H9 (cell line): Measurements from ENCODE around the gene DNAH11. TPM values are rescaled to one million over a fixed set of nuclear protein-coding genes. Genes with fewer than 3 reads are reported as not detected.

Experiments
- DNase-seq: peaks from one replicate; pipeline ENCODE4 v3.0.0-alpha.2; 2017
- H2AFZ ChIP-seq: one replicate; pipeline ENCODE4 v1.6.1; 2013; ENCODE audit warnings: mild to moderate bottlenecking, low read length, control low read depth, moderate library complexity
- H2AK5ac ChIP-seq: 2 replicates; pipeline ENCODE4 v1.6.1; 2013; ENCODE audit warnings: low read length, control low read depth, mixed read lengths; ENCODE audit not compliant: insufficient read length
- H2BK120ac ChIP-seq: one replicate; pipeline ENCODE4 v1.6.1; 2013; ENCODE audit warnings: low read depth, mild to moderate bottlenecking, low read length, control low read depth, inconsistent platforms; ENCODE audit not compliant: poor library complexity, severe bottlenecking
- H2BK12ac ChIP-seq: 2 replicates; pipeline ENCODE4 v1.6.1; 2013; ENCODE audit warnings: low read length, control low read depth, mixed read lengths, low read depth; ENCODE audit not compliant: insufficient read length
- H2BK15ac ChIP-seq: 2 replicates; pipeline ENCODE4 v1.6.1; 2013; ENCODE audit warnings: low read depth, low read length, control low read depth
- H2BK20ac ChIP-seq: one replicate; pipeline ENCODE4 v1.6.1; 2013; ENCODE audit warnings: low read depth, mild to moderate bottlenecking, low read length, control low read depth, inconsistent platforms; ENCODE audit not compliant: poor library complexity, severe bottlenecking
- H2BK5ac ChIP-seq: 2 replicates; pipeline ENCODE4 v1.6.1; 2013; ENCODE audit warnings: low read length, control low read depth, mixed read lengths; ENCODE audit not compliant: insufficient read length
- H3K14ac ChIP-seq: 2 replicates; pipeline ENCODE4 v1.6.1; 2013; ENCODE audit warnings: low read length, control low read depth; ENCODE audit not compliant: insufficient read depth
- H3K18ac ChIP-seq: 2 replicates; pipeline ENCODE4 v1.6.1; 2013; ENCODE audit warnings: low read depth, mild to moderate bottlenecking, mixed read lengths, low read length, control low read depth; ENCODE audit not compliant: insufficient read length
- H3K23ac ChIP-seq: 2 replicates; pipeline ENCODE4 v1.6.1; 2013; ENCODE audit warnings: low read length, control low read depth, mixed read lengths, low read depth; ENCODE audit not compliant: insufficient read length
- H3K23me2 ChIP-seq: 2 replicates; pipeline ENCODE4 v1.6.1; 2013; ENCODE audit warnings: low read depth, mild to moderate bottlenecking, mixed read lengths, low read length, control low read depth; ENCODE audit not compliant: insufficient read length, poor library complexity, severe bottlenecking
- H3K27ac ChIP-seq: 2 replicates; pipeline ENCODE4 v1.5.1; 2013; ENCODE audit warnings: low read length, control low read depth, mixed read lengths, low read depth; ENCODE audit not compliant: insufficient read length
- H3K27me3 ChIP-seq: 2 replicates; pipeline ENCODE4 v1.6.1; 2013; ENCODE audit warnings: low read length, control low read depth, inconsistent platforms; ENCODE audit not compliant: insufficient read depth
- H3K4ac ChIP-seq: 2 replicates; pipeline ENCODE4 v1.6.1; 2013; ENCODE audit warnings: low read depth, mild to moderate bottlenecking, control low read depth, inconsistent platforms, low read length, moderate library complexity
- H3K4me1 ChIP-seq: 2 replicates; pipeline ENCODE4 v1.6.1; 2013; ENCODE audit warnings: low read length, control low read depth, inconsistent platforms; ENCODE audit not compliant: insufficient read depth
- H3K4me2 ChIP-seq: 2 replicates; pipeline ENCODE4 v1.6.1; 2013; ENCODE audit warnings: low read length, control low read depth, mixed read lengths; ENCODE audit not compliant: insufficient read length, insufficient read depth
- H3K56ac ChIP-seq: 2 replicates; pipeline ENCODE4 v1.6.1; 2013; ENCODE audit warnings: low read depth, mild to moderate bottlenecking, mixed read lengths, low read length, control low read depth; ENCODE audit not compliant: insufficient read length
- H3K79me1 ChIP-seq: 2 replicates; pipeline ENCODE4 v1.6.1; 2013; ENCODE audit warnings: low read depth, mild to moderate bottlenecking, moderate library complexity, low read length, control low read depth, inconsistent platforms; ENCODE audit not compliant: insufficient read depth, poor library complexity, severe bottlenecking
- H3K79me2 ChIP-seq: 2 replicates; pipeline ENCODE4 v1.6.1; 2013; ENCODE audit warnings: low read length, control low read depth, inconsistent platforms; ENCODE audit not compliant: insufficient read depth
- H3K9ac ChIP-seq: 2 replicates; pipeline ENCODE4 v1.6.1; 2013; ENCODE audit warnings: low read length, control low read depth, mixed read lengths; ENCODE audit not compliant: insufficient read length; ENCODE audit errors: extremely low read depth
- H3K9me3 ChIP-seq: one replicate; pipeline ENCODE4 v1.6.1; 2013; ENCODE audit warnings: low read depth, low read length, inconsistent platforms; ENCODE audit not compliant: control insufficient read depth
- H3T11ph ChIP-seq: one replicate; pipeline ENCODE4 v1.6.1; 2013; ENCODE audit warnings: mild to moderate bottlenecking, low read length, control low read depth, inconsistent platforms
- H4K20me1 ChIP-seq: one replicate; pipeline ENCODE4 v1.6.1; 2013; ENCODE audit not compliant: control insufficient read depth, insufficient read length, insufficient read depth
- H4K5ac ChIP-seq: 2 replicates; pipeline ENCODE4 v1.6.1; 2013; ENCODE audit warnings: low read depth, mild to moderate bottlenecking, mixed read lengths, low read length, control low read depth; ENCODE audit not compliant: insufficient read length
- H4K8ac ChIP-seq: replicated peaks from 2 replicates; pipeline ENCODE4 v1.6.1; 2013; ENCODE audit warnings: low read length, control low read depth, mixed read lengths, low read depth; ENCODE audit not compliant: insufficient read length
- H4K91ac ChIP-seq: 2 replicates; pipeline ENCODE4 v1.6.1; 2013; ENCODE audit warnings: low read depth, mild to moderate bottlenecking, moderate library complexity, mixed read lengths, low read length, control low read depth; ENCODE audit not compliant: insufficient read length
- H3K27ac Mint-ChIP-seq, 3 experiments: 2 replicates in 2 of 3; 3 replicates in 1 of 3; pipeline ENCODE4 v1.8.0; 2020 to 2021; ENCODE audit warnings: mixed read lengths in 3 of 3, mild to moderate bottlenecking in 1 of 3, moderate library complexity in 1 of 3
- H3K27me3 Mint-ChIP-seq: 2 replicates; pipeline ENCODE4 v1.8.0; 2021; ENCODE audit warnings: low read depth, mild to moderate bottlenecking, moderate library complexity, mixed read lengths
- H3K36me3 Mint-ChIP-seq, 3 experiments: 2 replicates in 2 of 3; 3 replicates in 1 of 3; pipeline ENCODE4 v1.8.0; 2020 to 2021; ENCODE audit warnings: low read depth in 3 of 3, mixed read lengths in 3 of 3; ENCODE audit not compliant: insufficient read depth in 1 of 3
- H3K4me1 Mint-ChIP-seq, 2 experiments: 2 replicates each; pipeline ENCODE4 v1.8.0; 2020; ENCODE audit warnings: mixed read lengths in 2 of 2
- H3K4me3 Mint-ChIP-seq, 2 experiments: 2 replicates in 1 of 2; 3 replicates in 1 of 2; pipeline ENCODE4 v1.8.0; 2020 to 2021; ENCODE audit warnings: mild to moderate bottlenecking in 2 of 2, mixed read lengths in 2 of 2, moderate library complexity in 1 of 2
- H3K9me3 Mint-ChIP-seq, 2 experiments: 2 replicates in 1 of 2; 3 replicates in 1 of 2; pipeline ENCODE4 v1.8.0; 2020; ENCODE audit warnings: mild to moderate bottlenecking in 2 of 2, mixed read lengths in 2 of 2, moderate library complexity in 1 of 2
- WGBS: extraction: QIAGEN DNeasy Blood & Tissue Kit; methylation state at CpG from one replicate; pipeline ENCODE4 v1.1.7; 2013; ENCODE audit warnings: missing lambda C conversion rate, low lambda C conversion rate, mixed read lengths; ENCODE audit not compliant: insufficient read length; ENCODE audit errors: extremely low coverage; 5-methylcytosine and 5-hydroxymethylcytosine counted together
- total RNA-seq: library from RNA; stranded (reverse); gene quantifications from 2 replicates; pipeline ENCODE4 v1.2.1, GENCODE V29; 2021
- TF ChIP-seq, protein P1 (sequence below): fragments of 200-600 bp; sonication (generic); conservative IDR thresholded peaks from 3 replicates; pipeline ENCODE4 v1.8.0; 2021; ENCODE audit warnings: antibody characterized with exemption, mild to moderate bottlenecking

Gene DNAH11
- total RNA-seq, 1 experiment from 2014 or later, result 2.5 TPM

DNA sequence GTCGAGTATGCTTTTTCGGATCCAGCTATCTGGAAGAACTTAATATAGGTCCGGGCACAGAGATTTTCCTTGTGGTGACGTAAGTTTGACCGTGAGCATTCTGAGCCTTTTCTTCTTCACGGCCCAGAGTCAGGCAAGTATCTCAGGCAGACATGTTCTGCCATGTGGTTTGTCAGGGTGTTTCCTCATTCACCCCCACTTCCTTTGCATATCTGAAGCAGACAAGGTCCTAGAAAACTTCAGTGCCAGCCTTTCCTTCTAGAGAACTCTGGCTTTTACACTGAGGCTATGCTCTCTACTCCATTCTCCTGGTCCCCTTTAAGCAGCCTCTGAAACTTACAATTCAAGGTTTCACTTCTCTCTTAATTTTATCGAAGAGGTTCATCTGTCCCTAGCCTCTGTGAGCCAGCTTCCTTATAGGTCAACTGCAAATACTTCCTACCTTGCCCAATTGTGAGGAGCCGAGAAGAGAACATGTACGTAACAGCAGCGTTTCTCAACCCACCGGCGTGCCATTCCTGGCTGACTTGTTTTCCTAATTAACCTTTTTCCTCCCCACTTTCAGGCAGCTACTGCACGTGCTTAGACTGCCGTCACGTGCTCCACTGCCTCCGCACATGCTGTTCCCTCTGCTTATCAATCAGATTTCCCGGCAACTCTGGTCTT lies 355.6 kb downstream of the DNAH11 start:
- H2AK5ac ChIP-seq, result no peak overlapping the region
- no peak overlapping the region for H3K27ac ChIP-seq
- H3K79me1 ChIP-seq, result no peaks in the 10 kb centered on the region
- Mint-ChIP-seq H3K4me1 (peaks cover 0 to 4% of the 10 kb centered on the region in 2 experiments; a peak in 2 of 4 replicates), H3K36me3 (peaks cover 60 to 80% (median 76%) of the 10 kb centered on the region in 3 experiments), H3K4me3 (no peak overlapping the region), H3K27me3 (no peaks in the 10 kb centered on the region), H3K27ac (peak overlapping the region in 1 of 3 experiments; percentile 72; a peak in 2 of 7 replicates), H3K9me3 (peaks cover 2 to 17% of the 10 kb centered on the region in 2 experiments; a peak in 2 of 5 replicates)
- no peak overlapping the region for H2BK15ac ChIP-seq
- no peak overlapping the region for H2BK12ac ChIP-seq
- H3K23me2 ChIP-seq, result no peaks in the 10 kb centered on the region
- WGBS, result no CpG with 5 or more reads among the region's 17 CpGs
- H3K27me3 ChIP-seq, result no peaks in the 10 kb centered on the region
- no peak overlapping the region for H3T11ph ChIP-seq
- no peaks in the 10 kb centered on the region for H3K9me3 ChIP-seq
- no peaks in the 10 kb centered on the region for H4K20me1 ChIP-seq
- H3K79me2 ChIP-seq, result no peaks in the 10 kb centered on the region
- TF ChIP-seq, protein P1, sequence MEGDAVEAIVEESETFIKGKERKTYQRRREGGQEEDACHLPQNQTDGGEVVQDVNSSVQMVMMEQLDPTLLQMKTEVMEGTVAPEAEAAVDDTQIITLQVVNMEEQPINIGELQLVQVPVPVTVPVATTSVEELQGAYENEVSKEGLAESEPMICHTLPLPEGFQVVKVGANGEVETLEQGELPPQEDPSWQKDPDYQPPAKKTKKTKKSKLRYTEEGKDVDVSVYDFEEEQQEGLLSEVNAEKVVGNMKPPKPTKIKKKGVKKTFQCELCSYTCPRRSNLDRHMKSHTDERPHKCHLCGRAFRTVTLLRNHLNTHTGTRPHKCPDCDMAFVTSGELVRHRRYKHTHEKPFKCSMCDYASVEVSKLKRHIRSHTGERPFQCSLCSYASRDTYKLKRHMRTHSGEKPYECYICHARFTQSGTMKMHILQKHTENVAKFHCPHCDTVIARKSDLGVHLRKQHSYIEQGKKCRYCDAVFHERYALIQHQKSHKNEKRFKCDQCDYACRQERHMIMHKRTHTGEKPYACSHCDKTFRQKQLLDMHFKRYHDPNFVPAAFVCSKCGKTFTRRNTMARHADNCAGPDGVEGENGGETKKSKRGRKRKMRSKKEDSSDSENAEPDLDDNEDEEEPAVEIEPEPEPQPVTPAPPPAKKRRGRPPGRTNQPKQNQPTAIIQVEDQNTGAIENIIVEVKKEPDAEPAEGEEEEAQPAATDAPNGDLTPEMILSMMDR, result no peak
- no peak overlapping the region for H4K91ac ChIP-seq
- H3K18ac ChIP-seq, result no peak overlapping the region
- no peak overlapping the region for H3K56ac ChIP-seq
- no peak overlapping the region for H3K14ac ChIP-seq
- H3K9ac ChIP-seq, result no peak overlapping the region
- no peaks in the 10 kb centered on the region for H3K4me1 ChIP-seq
- H3K4me2 ChIP-seq, result no peak overlapping the region
- H3K23ac ChIP-seq, result no peak overlapping the region
- no peak overlapping the region for H2BK20ac ChIP-seq
- no peak overlapping the region for H2AFZ ChIP-seq
- no peak overlapping the region for H3K4ac ChIP-seq
- no peak for DNase-seq
- no peak overlapping the region for H4K8ac ChIP-seq
- peak overlapping the region; percentile 12 for H2BK120ac ChIP-seq
- no peak overlapping the region for H4K5ac ChIP-seq
- H2BK5ac ChIP-seq, result no peak overlapping the region
